DMS114 treated with DMSO at 0.1 percent for 48 hours (cell line): ENCODE data around the gene ZBTB17.
"Not testable (repeated sequence)": the region's sequence is repeated elsewhere in the genome, so short reads cannot be mapped to it uniquely, and the experiment has no call there.

Experiments used
- DNase-seq: peaks from one replicate; lab custom pipeline; 2025; ENCODE audit not compliant: unreplicated experiment; lab: John Stamatoyannopoulos, UW

The ZBTB17 gene

DNA sequence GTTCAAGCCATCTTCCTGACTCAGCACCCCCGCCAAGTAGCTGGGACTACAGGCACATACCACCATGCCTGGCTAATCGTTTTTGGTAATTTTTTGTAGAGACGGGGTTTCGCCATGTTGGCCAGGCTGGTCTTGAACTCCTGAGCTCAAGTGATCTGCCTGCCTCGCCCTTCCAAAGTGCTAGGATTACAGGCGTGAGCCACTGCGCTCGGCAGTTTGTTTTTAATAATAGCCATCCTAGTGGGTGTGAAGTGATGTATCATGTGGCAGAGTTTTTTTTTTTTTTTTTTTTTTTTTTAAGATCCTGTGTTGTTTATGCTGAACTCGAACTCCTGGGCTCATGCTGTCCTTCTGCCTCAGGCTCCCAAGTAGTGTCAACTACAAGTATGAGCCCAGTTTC lies 76.6 kb downstream of the ZBTB17 start:
- DNase-seq, result no peak

DNA sequence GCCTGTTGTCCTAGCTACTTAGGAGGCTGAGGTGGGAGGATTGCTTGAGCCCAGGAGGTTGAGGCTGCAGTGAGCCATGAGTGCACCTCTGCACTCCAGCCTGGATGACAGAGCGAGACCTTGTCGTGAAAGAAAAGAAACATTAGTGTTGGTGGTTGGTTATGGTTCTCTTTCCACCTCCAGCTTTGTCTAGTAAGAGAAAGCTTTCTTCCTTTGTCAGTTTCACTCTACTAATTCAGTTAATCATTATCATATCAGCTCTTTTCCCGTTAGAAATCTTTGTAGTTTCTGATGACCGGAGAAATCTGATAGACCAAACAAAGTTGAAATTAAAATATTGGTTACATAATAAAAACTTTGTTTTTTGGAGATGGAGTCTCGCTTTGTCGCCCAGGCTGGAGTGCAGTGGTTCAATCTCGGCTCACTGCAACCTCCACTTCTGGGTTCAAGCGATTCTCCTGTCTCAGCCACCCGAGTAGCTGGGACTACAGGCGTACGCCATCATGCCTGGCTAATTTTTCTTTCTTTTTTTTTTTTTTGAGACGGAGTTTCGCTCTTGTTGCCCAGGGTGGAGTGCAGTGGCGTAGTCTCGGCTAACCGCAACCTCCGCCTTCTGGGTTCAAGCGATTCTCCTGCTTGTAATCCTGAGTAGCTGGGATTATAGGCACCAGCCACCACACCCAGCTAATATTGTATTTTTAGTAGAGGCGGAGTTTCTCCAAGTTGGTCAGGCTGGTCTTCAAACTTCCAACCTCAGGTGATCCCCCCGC lies 78.9 kb downstream of the ZBTB17 start:
- DNase-seq, result not testable (repeated sequence)

DNA sequence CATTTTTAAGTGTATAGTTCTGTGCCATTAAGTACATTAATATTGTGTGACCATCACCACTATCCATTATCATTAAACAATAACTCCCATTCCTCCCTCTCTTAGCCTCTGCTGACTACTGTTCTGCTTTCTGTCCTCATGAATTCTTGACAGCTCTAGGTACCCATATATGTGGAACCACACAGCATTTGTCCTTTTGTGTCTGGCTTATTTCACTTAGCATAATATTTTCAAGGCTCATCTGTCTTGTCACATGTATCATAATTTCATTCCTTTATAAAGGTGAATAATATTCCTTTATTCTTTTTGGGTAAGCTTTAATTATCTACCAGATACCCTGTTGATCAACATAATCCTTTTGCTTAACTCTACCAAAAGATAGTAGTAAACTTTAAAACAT lies 80.7 kb downstream of the ZBTB17 start:
- no peak for DNase-seq

DNA sequence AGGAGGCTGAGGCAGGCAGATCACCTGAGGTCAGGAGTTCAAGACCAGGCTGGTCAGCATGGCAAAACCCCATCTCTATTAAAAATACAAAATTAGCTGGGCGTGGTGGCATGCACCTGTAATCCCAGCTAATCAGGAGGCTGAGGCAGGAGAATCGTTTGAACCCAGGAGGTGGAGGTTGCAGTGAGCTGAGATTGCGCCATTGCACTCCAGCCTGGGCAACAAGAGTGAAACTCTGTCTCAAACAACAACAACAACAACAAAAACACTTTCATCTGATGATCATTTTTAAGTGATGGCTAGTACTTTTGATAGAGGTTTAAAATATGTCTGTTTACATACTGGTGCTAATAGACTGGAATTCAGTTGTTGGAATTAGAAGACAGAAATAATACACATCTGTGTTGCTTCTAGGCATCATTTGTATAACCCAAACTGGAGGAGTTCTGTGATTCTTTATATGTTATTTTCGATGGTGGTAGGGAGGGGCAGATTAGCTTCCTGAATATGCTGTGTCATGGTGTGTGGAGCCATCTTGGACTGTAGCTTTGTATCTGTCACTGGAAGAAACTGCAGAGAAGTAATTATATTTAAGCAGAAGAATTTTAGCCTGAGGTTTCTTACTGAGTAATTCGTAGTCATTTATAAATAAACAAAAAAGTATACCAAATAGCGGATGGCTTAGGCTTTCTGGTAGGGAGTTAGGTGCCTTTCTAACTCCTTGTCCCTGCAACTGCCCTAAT lies 82.9 kb downstream of the ZBTB17 start:
- DNase-seq, result not testable (repeated sequence)
